NCI-H526 (cell line): Measurements from ENCODE around the gene OR4C16.

Source experiments
- DNase-seq, 2 experiments: peaks; one replicate each; lab custom pipeline; 2025; lab: John Stamatoyannopoulos, UW

OR4C16 gene

DNA sequence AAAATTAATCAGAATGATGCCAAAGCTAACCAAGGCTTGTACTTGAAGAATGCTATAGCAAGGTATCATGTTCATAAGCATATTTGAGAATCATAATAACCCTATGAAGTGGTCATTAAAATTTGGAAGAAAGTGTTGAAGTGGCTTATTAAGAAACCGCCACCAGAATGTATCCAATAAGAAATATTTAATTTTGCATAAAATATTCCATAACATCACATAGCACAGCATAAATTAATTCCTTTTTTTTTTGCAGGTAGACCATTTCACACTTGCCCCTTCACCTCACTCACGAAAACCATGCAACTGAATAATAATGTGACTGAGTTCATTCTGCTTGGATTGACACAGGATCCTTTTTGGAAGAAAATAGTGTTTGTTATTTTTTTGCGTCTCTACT, at the start of gene OR4C16:
Gene OR4C16, plus strand, starts transcription at position 301 of the 400 bp plus-strand sequence. Its CDS starts 0 bp downstream, at position 301.
- DNase-seq: no peak

- DNase-seq: no peak
Measured at GRCh38 chr11:55554169-55554568, 17.8 kb upstream of the OR4C16 start, which contains the start of gene OR4C15. Gene OR4C15 (plus strand): TSS chr11:55554469. CDS start chr11:55554469, 0 bp downstream.

GRCh38 chr11:55572548-55572947, 620 bp downstream of the OR4C16 start:
- DNase-seq: no peak

DNA sequence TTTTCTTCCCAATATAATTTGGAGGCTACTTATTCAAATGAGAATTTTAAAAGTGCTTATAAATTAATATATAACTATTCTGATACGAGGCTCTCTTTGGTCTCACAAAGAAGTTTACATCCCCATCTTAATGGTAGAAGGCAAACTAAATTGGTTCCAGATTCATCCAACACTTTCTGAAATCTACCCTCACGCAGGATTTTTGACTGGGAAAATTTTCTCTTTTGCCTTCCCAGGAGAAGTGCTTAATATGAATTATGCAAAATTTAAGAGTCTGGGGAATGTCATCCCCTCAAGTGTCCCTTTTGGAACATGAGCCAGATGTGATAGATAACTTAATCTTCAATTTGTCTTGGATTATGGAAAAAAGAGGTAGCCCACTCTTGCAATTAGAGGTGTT, 35.6 kb downstream of the OR4C16 start, which contains the start of gene OR4C11:
Gene OR4C11, minus strand, starts transcription at position 101 of the 400 bp plus-strand sequence. CDS start 3,272 bp downstream, outside the sequence.
- no peak for DNase-seq
